Right lobe of liver (tissue), 4 donors: ENCODE measurements around the gene IQCN.

Source experiments
- CTCF ChIP-seq, 4 donors: fragments of 200-600 bp in 3 of 4; fragments of 450-650 bp in 1 of 4; IDR thresholded peaks; one replicate each; pipeline versions ENCODE4 v1.5.1 to v1.8.0; 2016 to 2022; ENCODE audit warnings: antibody characterized with exemption in 4 of 4, mild to moderate bottlenecking in 2 of 4
- POLR2A ChIP-seq: fragments of 450-650 bp; IDR thresholded peaks from one replicate; pipeline ENCODE4 v1.6.1; 2017; ENCODE audit warnings: antibody characterized with exemption, mild to moderate bottlenecking
- donor health status: DM: no; HTN: no; CAD: no.
- donor health status: DM: no; HTN: no; CAD: no.
- donor health status: DM: no; HTN: yes; CAD: no.

GRCh38 chr19:18218159-18218558 is 56.1 kb downstream of the IQCN start:
- TF ChIP-seq POLR2A (no peak), CTCF (IDR thresholded peaks at IDR 0.05) (no peak)
